ENCODE data around the gene WASF2. TPM values are rescaled to one million over a fixed set of nuclear protein-coding genes. Genes with fewer than 3 reads are reported as not detected.

WASF2 gene
- total and polyA plus RNA-seq, 2 of the 8 experiments (the other 6 are each of a cell fraction or from before 2014, with no cell fraction given) = 32.1 to 86.6 TPM

GRCh38 chr1:27445177-27445936 is 44.6 kb downstream of the WASF2 start:
- CTCF ChIA-PET (ENCODE audit: partially characterized antibody) = interaction anchor here (0.6 to 1.5 kb wide), 8 partner anchors 10 to 131 kb away, joined by 3 to 8 read pairs (median 4); no protein-coding TSS in a partner anchor
- H3K79me2 ChIP-seq (ENCODE audit: control insufficient read depth in 1 of 2, insufficient read depth in 2 of 2, low read length in 2 of 2) = peaks cover 0 to 16% of the 10 kb centered on the region in 2 experiments; a peak in 2 of 4 replicates
- H3K18ac ChIP-seq (ENCODE audit: extremely low read depth, low read length) = no peak overlapping the region

More at GRCh38 chr1:27445177-27445936, 44.6 kb downstream of the WASF2 start:
- H3K23me2 ChIP-seq (ENCODE audit: low read depth, low read length) = no peaks in the 10 kb centered on the region
- no peak overlapping the region for H2BK12ac ChIP-seq (ENCODE audit: low read depth, low read length)
- H3K4me1 ChIP-seq (replicated peaks in 1 of 4; ENCODE audit: control insufficient read depth in 3 of 4, insufficient read depth in 4 of 4, low read length in 3 of 4) = peaks cover 0 to 3% (median 0%) of the 10 kb centered on the region in 4 experiments; a peak in 1 of 7 replicates
- no peak overlapping the region for H3K4ac ChIP-seq (replicated peaks; ENCODE audit: insufficient read length, low read depth, low read length)
- H3K79me1 ChIP-seq (ENCODE audit: low read depth, low read length) = peaks cover 2% of the 10 kb centered on the region; the same call in 1 of the 2 replicates
- no peak overlapping the region for H3K14ac ChIP-seq (ENCODE audit: insufficient read length)
- no peak overlapping the region for H4K5ac ChIP-seq (ENCODE audit: insufficient read length, low read depth, low read length)
- H3K27ac ChIP-seq (ENCODE audit: low read depth, low read length) = no peak overlapping the region
- H4K91ac ChIP-seq (replicated peaks; ENCODE audit: insufficient read length, low read length) = no peak overlapping the region
- no peak overlapping the region for H3K56ac ChIP-seq (replicated peaks; ENCODE audit: insufficient read length, low read depth, low read length)
- H3K4me2 ChIP-seq (ENCODE audit: insufficient read depth in 1 of 2, low read depth in 2 of 2, low read length in 2 of 2) = no peak overlapping the region
- no peak overlapping the region for H2AK5ac ChIP-seq (ENCODE audit: low read depth, low read length)
- no peaks in the 10 kb centered on the region for H3K9me3 ChIP-seq (ENCODE audit: insufficient read depth in 2 of 2, low read depth in 1 of 2, low read length in 1 of 2)
- H2BK15ac ChIP-seq (ENCODE audit: low read length) = no peak overlapping the region
- H3K23ac ChIP-seq (ENCODE audit: insufficient read length) = no peak overlapping the region
- no peak overlapping the region; a peak in 1 of 7 replicates for H3K9ac ChIP-seq (replicated peaks in 1 of 4; ENCODE audit: extremely low read depth in 1 of 4, low read depth in 3 of 4, low read length in 3 of 4)
- WGBS, 2 experiments (ENCODE audit: extremely low coverage in 1 of 2, insufficient coverage in 1 of 2, insufficient read length in 1 of 2, insufficient replicate concordance in 2 of 2, low coverage in 1 of 2, low lambda C conversion rate in 2 of 2, missing lambda C conversion rate in 1 of 2) = 90% methylated on average over 4 of the region's 4 CpGs; no CpG with 5 or more reads in 1 of the 2 experiments
- FAIRE-seq (no peak), DNase-seq (ENCODE audit: low read depth in 1 of 2, low spot score in 2 of 2) (no peak)
- no peak overlapping the region for H3K4me3 ChIP-seq (ENCODE audit: extremely low read depth in 1 of 4, insufficient read depth in 2 of 4, low read depth in 3 of 4, low read length in 4 of 4)
- H3K27me3 ChIP-seq (replicated peaks in 1 of 4; ENCODE audit: control insufficient read depth in 3 of 4, extremely low read depth in 1 of 4, insufficient read depth in 3 of 4, low read length in 3 of 4) = no peaks in the 10 kb centered on the region
- H2AFZ ChIP-seq (ENCODE audit: low read length) = no peak overlapping the region
- TF ChIP-seq ZNF274 (IDR thresholded peaks at IDR 0.05; ENCODE audit: borderline replicate concordance, extremely low read depth, low read length) (no peak), SAP30 (IDR thresholded peaks at IDR 0.05; ENCODE audit: insufficient read depth, insufficient replicate concordance, low read length) (no peak), TCF12 (IDR thresholded peaks at IDR 0.05; ENCODE audit: low read depth, low read length) (no peak), SP2 (IDR thresholded peaks at IDR 0.05; ENCODE audit: low read length) (no peak), HDAC6 (IDR thresholded peaks at IDR 0.05; ENCODE audit: low read depth, low read length) (no peak), USF2 (IDR thresholded peaks at IDR 0.05; ENCODE audit: low read length) (no peak), SRF (IDR thresholded peaks at IDR 0.05; ENCODE audit: low read depth, low read length) (no peak)
- H2BK20ac ChIP-seq (ENCODE audit: low read length) = no peak overlapping the region
- no peaks in the 10 kb centered on the region for H3K36me3 ChIP-seq (ENCODE audit: control insufficient read depth in 2 of 4, insufficient read depth in 4 of 4, low read length in 3 of 4)
- no peak overlapping the region for H4K8ac ChIP-seq (ENCODE audit: extremely low read depth, insufficient read depth, low read length)
- H4K20me1 ChIP-seq (replicated peaks in 1 of 2; ENCODE audit: control insufficient read depth in 1 of 2, insufficient read depth in 2 of 2, low read length in 2 of 2) = peaks cover 0 to 3% of the 10 kb centered on the region in 2 experiments
- no peak overlapping the region for H2BK120ac ChIP-seq (replicated peaks; ENCODE audit: low read depth, low read length)
- POLR2A ChIA-PET (ENCODE audit: partially characterized antibody) = interaction anchor here (0.6 to 1.4 kb wide), 3 partner anchors 9 to 44 kb away, joined by 3 to 5 read pairs (median 4); no protein-coding TSS in a partner anchor
- no peak overlapping the region for H2BK5ac ChIP-seq (ENCODE audit: low read depth, low read length)

Data from H1 (cell line).